Endothelial cell of umbilical vein (primary cell): ENCODE results near the gene PDLIM3. TPM values are rescaled to one million over a fixed set of nuclear protein-coding genes. Genes with fewer than 3 reads are reported as not detected.

ENCODE experiments used
- BruUV-seq: library from RNA; stranded (reverse); fragments of 400-500 nt; replicated peaks from 2 replicates; lab custom pipeline; 2021; lab: Mats Ljungman, UMichigan
- CTCF ChIA-PET: fragments of 300-600, 350-600 bp; sonication (Branson Sonifier 250); formaldehyde crosslinking; loops from one replicate; lab custom pipeline; 2021; ENCODE audit warnings: antibody characterized with exemption, inconsistent platforms; lab: Charles Lee
- POLR2A ChIA-PET: fragments of 300-600, 350-600 bp; sonication (Branson Sonifier 250); formaldehyde crosslinking; loops from one replicate; lab custom pipeline; 2021; ENCODE audit warnings: antibody characterized with exemption, inconsistent platforms; lab: Charles Lee
- DNase-seq: peaks from one replicate; pipeline ENCODE4 v3.0.0-alpha.2; 2011; ENCODE audit warnings: low read depth, low spot score
- FAIRE-seq: peaks from 2 replicates; lab custom pipeline; 2011; peaks lifted over from hg19 to GRCh38; lab: Jason Lieb, UNC
- H2AFZ ChIP-seq: 2 replicates; pipeline ENCODE4 v1.6.0; 2012; ENCODE audit warnings: low read depth, low read length, control low read depth, inconsistent platforms
- H3K27ac ChIP-seq: 2 replicates; pipeline ENCODE4 v1.5.1; 2011; ENCODE audit warnings: low read depth, mild to moderate bottlenecking, control low read depth, low read length, moderate library complexity; ENCODE audit not compliant: insufficient read depth
- H3K27me3 ChIP-seq, 2 experiments: 2 replicates each; pipeline versions ENCODE4 v1.6.0 to v1.6.1; 2011; ENCODE audit warnings: low read length in 2 of 2, mixed read lengths in 1 of 2; ENCODE audit not compliant: control insufficient read depth in 2 of 2, insufficient read depth in 2 of 2
- H3K36me3 ChIP-seq, 2 experiments: 2 replicates in 1 of 2; 3 replicates in 1 of 2; pipeline ENCODE4 v1.5.1; 2011; ENCODE audit warnings: low read length in 2 of 2, mild to moderate bottlenecking in 1 of 2, moderate library complexity in 1 of 2; ENCODE audit not compliant: control insufficient read depth in 2 of 2, insufficient read depth in 2 of 2; ENCODE audit errors: extremely low read depth in 1 of 2
- H3K4me1 ChIP-seq: 3 replicates; pipeline ENCODE4 v1.5.1; 2011; ENCODE audit warnings: mild to moderate bottlenecking, low read length; ENCODE audit not compliant: control insufficient read depth, insufficient read depth; ENCODE audit errors: extremely low read depth
- H3K4me2 ChIP-seq: 2 replicates; pipeline ENCODE4 v1.6.1; 2011; ENCODE audit warnings: low read length, control low read depth, mixed read lengths; ENCODE audit not compliant: insufficient read depth
- H3K4me3 ChIP-seq, 3 experiments: fragments of 200-600 bp in 1 of 3; sonication (generic), shearing (Covaris generic) in 1 of 3; replicated peaks in 1 of 3; 2 replicates each; pipeline ENCODE4 v1.5.1; 2011 to 2016; ENCODE audit warnings: control low read depth in 3 of 3, low read length in 3 of 3, mild to moderate bottlenecking in 2 of 3, inconsistent platforms in 1 of 3, low read depth in 1 of 3, moderate library complexity in 1 of 3; ENCODE audit not compliant: insufficient read depth in 1 of 3
- H3K79me2 ChIP-seq: 2 replicates; pipeline ENCODE4 v1.6.0; 2012; ENCODE audit warnings: low read length, inconsistent platforms; ENCODE audit not compliant: control insufficient read depth, insufficient read depth
- H3K9ac ChIP-seq: replicated peaks from 2 replicates; pipeline ENCODE3; 2011; ENCODE audit warnings: low read length, control low read depth; ENCODE audit not compliant: insufficient read depth; ENCODE audit errors: extremely low read depth
- H3K9me1 ChIP-seq: replicated peaks from 3 replicates; pipeline ENCODE4 v1.6.0; 2011; ENCODE audit warnings: mild to moderate bottlenecking, low read length; ENCODE audit not compliant: control insufficient read depth, insufficient read depth; ENCODE audit errors: extremely low read depth
- H3K9me3 ChIP-seq: replicated peaks from 2 replicates; pipeline ENCODE4 v1.5.1; 2012; ENCODE audit warnings: low read length, inconsistent platforms; ENCODE audit not compliant: control insufficient read depth, insufficient read depth
- H4K20me1 ChIP-seq: replicated peaks from 2 replicates; pipeline ENCODE3; 2011; ENCODE audit warnings: mild to moderate bottlenecking, low read length; ENCODE audit not compliant: control insufficient read depth, insufficient read depth; ENCODE audit errors: extremely low read depth
- CTCF ChIP-seq, 2 donors: IDR thresholded peaks; 1 replicate in 1 of 2; 2 replicates in 1 of 2; pipeline ENCODE4 v1.5.1; 2011; ENCODE audit warnings: low read length in 2 of 2, mild to moderate bottlenecking in 2 of 2, moderate library complexity in 2 of 2, control low read depth in 1 of 2, inconsistent platforms in 1 of 2, low read depth in 1 of 2; ENCODE audit not compliant: insufficient read depth in 1 of 2; ENCODE audit errors: extremely low read depth in 1 of 2
- FOS ChIP-seq: IDR thresholded peaks from 2 replicates; pipeline ENCODE4 v1.6.1; 2011; ENCODE audit warnings: mild to moderate bottlenecking, low read length, moderate library complexity, borderline replicate concordance; ENCODE audit not compliant: insufficient read depth
- JUN ChIP-seq: IDR thresholded peaks from 2 replicates; pipeline ENCODE4 v1.6.1; 2011; ENCODE audit warnings: borderline replicate concordance, low read depth; ENCODE audit not compliant: insufficient read length, insufficient read depth
- MYC ChIP-seq: IDR thresholded peaks from one replicate; pipeline ENCODE4 v1.6.1; 2011; ENCODE audit warnings: mild to moderate bottlenecking, low read depth, low read length
- POLR2A ChIP-seq: IDR thresholded peaks from 2 replicates; pipeline ENCODE4 v1.6.1; 2012; ENCODE audit warnings: low read depth, mild to moderate bottlenecking, control low read depth, low read length
- POLR2AphosphoS5 ChIP-seq: IDR thresholded peaks from 2 replicates; pipeline ENCODE4 v1.6.1; 2012; ENCODE audit warnings: low read depth, mild to moderate bottlenecking, control low read depth, low read length, moderate library complexity; ENCODE audit not compliant: insufficient read depth
- dilution Hi-C: fragments of 300-500 bp; cut with MboI; formaldehyde crosslinking; loops from one replicate; pipeline ENCODE4 v1.15.0; 2019; ENCODE audit warnings: low sequenced_read_pairs; ENCODE audit not compliant: extremely low pct_ligation_motif_present
- intact Hi-C: fragments of 100-400 bp; cut with micrococcal nuclease; formaldehyde crosslinking; loops from one replicate; pipeline ENCODE4 v1.10.0; 2022
- polyA plus RNA-seq, 4 experiments: library from polyadenylated mRNA; depleted of rRNA in 3 of 4; stranded (reverse) in 3 of 4; unstranded in 1 of 4; fragments of >200 nt; gene quantifications; 2 replicates each; pipeline versions ENCODE4 v1.2.1 to v1.2.3, GENCODE V29; 2011 to 2012; ENCODE audit warnings: missing spikeins in 1 of 4
- total RNA-seq: library from RNA; stranded (reverse); gene quantifications from 2 replicates; pipeline ENCODE4 v1.2.3, GENCODE V29; 2021
- TF ChIP-seq, protein P1 (sequence below): IDR thresholded peaks from 2 replicates; pipeline ENCODE4 v1.6.1; 2011; ENCODE audit not compliant: insufficient read depth, insufficient read length

PDLIM3 gene
- total and polyA plus RNA-seq, 2 donors (not counting 3 experiments of a cell fraction or from before 2014, with no cell fraction given): 9.7 to 17.6 TPM

- no peak overlapping the region for H2AFZ ChIP-seq
- H3K36me3 ChIP-seq: no peaks in the 10 kb centered on the region
- no peak for DNase-seq
- no TSS peak for BruUV-seq
- no peaks in the 10 kb centered on the region for H3K4me1 ChIP-seq
- H3K79me2 ChIP-seq: no peaks in the 10 kb centered on the region
- no peak overlapping the region for H3K27ac ChIP-seq
- H3K9me3 ChIP-seq: no peaks in the 10 kb centered on the region
- ChIA-PET CTCF (interaction anchor here (0.5 kb wide), 1 partner anchor 72 kb away, joined by 3 read pairs; no protein-coding TSS in a partner anchor), POLR2A (interaction anchor here (0.6 kb wide), 1 partner anchor 12 kb away, joined by 3 read pairs; no protein-coding TSS in a partner anchor)
- dilution Hi-C loops: no loop called here
- no peak overlapping the region for H3K9ac ChIP-seq
- H4K20me1 ChIP-seq: no peaks in the 10 kb centered on the region
- no peaks in the 10 kb centered on the region for H3K9me1 ChIP-seq
- no peak for FAIRE-seq
- peak overlapping the region; percentile 28 for H3K4me2 ChIP-seq
- intact Hi-C loops: no loop called here
- TF ChIP-seq FOS (no peak), CTCF (IDR thresholded peaks at IDR 0.05; ENCODE audit: extremely low read depth in 1 of 2, insufficient read depth in 1 of 2, low read depth in 1 of 2, low read length in 2 of 2) (no peak), MYC (no peak), POLR2AphosphoS5 (no peak), POLR2A (no peak), JUN (no peak)
- TF ChIP-seq, protein P1, sequence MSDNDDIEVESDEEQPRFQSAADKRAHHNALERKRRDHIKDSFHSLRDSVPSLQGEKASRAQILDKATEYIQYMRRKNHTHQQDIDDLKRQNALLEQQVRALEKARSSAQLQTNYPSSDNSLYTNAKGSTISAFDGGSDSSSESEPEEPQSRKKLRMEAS: no peak
- no peak overlapping the region for H3K4me3 ChIP-seq
- H3K27me3 ChIP-seq: no peaks in the 10 kb centered on the region
These were observed 30.9 kb downstream of the PDLIM3 start for GRCh38 chr4:185504098-185505047.
